ENCODE results near the gene PDE4B. TPM values are rescaled to one million over a fixed set of nuclear protein-coding genes. Genes with fewer than 3 reads are reported as not detected.

PDE4B gene
- total RNA-seq, 1 donor from 2014 or later: 29.0 TPM

DNA sequence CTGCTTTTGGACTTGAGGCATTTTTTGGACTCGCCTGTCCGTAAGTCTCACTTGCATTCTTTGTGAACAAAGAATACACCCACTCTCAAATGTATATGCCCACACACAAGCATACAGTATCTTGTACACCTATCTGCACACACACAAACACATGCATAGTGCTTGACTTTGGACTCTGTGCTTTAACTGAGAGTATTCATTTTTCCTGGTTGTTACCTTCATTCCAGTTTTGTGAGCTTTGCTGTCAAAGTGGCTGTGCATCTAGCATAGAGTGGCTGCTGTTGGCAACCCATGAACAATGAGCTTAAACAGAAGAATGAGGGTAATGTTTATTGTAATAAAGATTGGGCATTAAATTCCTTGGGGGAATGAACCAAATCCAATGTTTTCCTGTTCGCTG is 199.0 kb downstream of the PDE4B start:
- no peaks in the 10 kb centered on the region for H3K9me3 ChIP-seq
- no peak overlapping the region for H3K4me3 ChIP-seq
- DNase-seq (ENCODE audit: extremely low spot score in 2 of 2): no peak
- no peaks in the 10 kb centered on the region for H3K27me3 ChIP-seq
- H3K4me1 ChIP-seq: no peaks in the 10 kb centered on the region
- TF ChIP-seq POLR2A (IDR thresholded peaks at IDR 0.05) (no peak), POLR2AphosphoS5 (IDR thresholded peaks at IDR 0.05; ENCODE audit: insufficient read depth in 1 of 2, low read depth in 1 of 2) (no peak)
- TF ChIP-seq, protein P1, sequence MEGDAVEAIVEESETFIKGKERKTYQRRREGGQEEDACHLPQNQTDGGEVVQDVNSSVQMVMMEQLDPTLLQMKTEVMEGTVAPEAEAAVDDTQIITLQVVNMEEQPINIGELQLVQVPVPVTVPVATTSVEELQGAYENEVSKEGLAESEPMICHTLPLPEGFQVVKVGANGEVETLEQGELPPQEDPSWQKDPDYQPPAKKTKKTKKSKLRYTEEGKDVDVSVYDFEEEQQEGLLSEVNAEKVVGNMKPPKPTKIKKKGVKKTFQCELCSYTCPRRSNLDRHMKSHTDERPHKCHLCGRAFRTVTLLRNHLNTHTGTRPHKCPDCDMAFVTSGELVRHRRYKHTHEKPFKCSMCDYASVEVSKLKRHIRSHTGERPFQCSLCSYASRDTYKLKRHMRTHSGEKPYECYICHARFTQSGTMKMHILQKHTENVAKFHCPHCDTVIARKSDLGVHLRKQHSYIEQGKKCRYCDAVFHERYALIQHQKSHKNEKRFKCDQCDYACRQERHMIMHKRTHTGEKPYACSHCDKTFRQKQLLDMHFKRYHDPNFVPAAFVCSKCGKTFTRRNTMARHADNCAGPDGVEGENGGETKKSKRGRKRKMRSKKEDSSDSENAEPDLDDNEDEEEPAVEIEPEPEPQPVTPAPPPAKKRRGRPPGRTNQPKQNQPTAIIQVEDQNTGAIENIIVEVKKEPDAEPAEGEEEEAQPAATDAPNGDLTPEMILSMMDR (IDR thresholded peaks at IDR 0.05): no peak
- intact Hi-C loops (cut with DNase I): no loop called here
- H3K36me3 ChIP-seq: no peaks in the 10 kb centered on the region
- no peak overlapping the region for H3K27ac ChIP-seq

DNA sequence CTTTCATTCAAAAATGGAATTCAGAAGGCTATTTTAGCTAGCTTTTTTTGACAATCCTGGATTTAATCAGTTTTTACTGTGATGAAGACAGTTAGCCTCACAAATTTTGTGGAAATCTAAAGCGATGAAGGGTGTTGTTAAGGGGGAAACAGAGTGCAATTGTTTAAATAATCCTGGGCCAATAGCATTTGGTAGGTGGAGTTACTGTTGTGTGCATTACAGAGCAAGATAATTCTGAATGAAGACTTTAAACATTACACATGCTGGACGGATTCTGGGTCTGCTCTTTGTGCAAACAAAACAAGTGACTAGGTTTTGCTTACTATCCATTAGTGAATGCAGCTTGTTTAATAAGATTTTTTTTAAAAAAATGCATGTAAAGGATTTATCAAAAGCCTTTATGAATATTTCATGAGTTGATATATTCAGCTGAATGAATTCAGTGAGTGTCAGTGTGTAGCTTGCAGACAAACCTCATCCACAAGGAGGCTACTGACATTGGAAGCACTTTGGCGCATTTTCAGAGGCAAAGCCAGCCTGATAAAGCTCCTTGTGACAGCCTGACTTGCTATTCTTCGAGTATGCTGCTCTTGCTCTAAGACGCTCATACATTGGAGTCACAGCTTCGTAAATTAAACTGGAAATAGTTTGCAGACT is 199.6 kb downstream of the PDE4B start:
- intact Hi-C loops (cut with DNase I): no loop called here
- Histone ChIP-seq H3K4me3 (peak overlapping the region in 1 of 2 donors; percentile 21), H3K27ac (no peak overlapping the region), H3K9me3 (no peaks in the 10 kb centered on the region), H3K36me3 (no peaks in the 10 kb centered on the region), H3K27me3 (no peaks in the 10 kb centered on the region), H3K4me1 (no peaks in the 10 kb centered on the region)
- TF ChIP-seq POLR2A (IDR thresholded peaks at IDR 0.05): no peak
- no peak for DNase-seq (ENCODE audit: extremely low spot score in 2 of 2)

DNA sequence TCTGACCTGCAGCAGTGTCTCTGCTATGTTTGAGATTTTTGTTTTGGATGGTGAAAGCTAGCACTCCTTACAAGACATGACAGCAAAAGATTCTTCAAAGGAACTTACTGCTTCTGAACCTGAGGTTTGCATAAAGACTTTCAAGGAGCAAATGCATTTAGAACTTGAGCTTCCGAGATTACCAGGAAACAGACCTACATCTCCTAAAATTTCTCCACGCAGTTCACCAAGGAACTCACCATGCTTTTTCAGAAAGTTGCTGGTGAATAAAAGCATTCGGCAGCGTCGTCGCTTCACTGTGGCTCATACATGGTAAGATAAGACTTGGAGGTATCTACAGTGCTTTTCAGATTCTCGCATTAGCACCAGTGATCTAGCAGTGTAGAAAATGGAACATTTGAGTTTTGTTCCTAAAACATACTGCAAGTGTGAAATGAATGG is 200.2 kb downstream of the PDE4B start:
- H3K27ac ChIP-seq: no peak overlapping the region
- TF ChIP-seq POLR2A (IDR thresholded peaks at IDR 0.05): no peak
- TF ChIP-seq, protein P1 (IDR thresholded peaks at IDR 0.05): no peak
- TF ChIP-seq POLR2AphosphoS5 (IDR thresholded peaks at IDR 0.05; ENCODE audit: insufficient read depth in 1 of 2, low read depth in 1 of 2): no peak
- intact Hi-C loops (cut with DNase I): no loop called here
- H3K36me3 ChIP-seq: no peaks in the 10 kb centered on the region
- H3K4me1 ChIP-seq: no peaks in the 10 kb centered on the region
- no peak for DNase-seq (ENCODE audit: extremely low spot score in 2 of 2)
- H3K4me3 ChIP-seq: peak overlapping the region in 1 of 2 donors; percentile 21
- no peaks in the 10 kb centered on the region for H3K27me3 ChIP-seq
- no peaks in the 10 kb centered on the region for H3K9me3 ChIP-seq

DNA sequence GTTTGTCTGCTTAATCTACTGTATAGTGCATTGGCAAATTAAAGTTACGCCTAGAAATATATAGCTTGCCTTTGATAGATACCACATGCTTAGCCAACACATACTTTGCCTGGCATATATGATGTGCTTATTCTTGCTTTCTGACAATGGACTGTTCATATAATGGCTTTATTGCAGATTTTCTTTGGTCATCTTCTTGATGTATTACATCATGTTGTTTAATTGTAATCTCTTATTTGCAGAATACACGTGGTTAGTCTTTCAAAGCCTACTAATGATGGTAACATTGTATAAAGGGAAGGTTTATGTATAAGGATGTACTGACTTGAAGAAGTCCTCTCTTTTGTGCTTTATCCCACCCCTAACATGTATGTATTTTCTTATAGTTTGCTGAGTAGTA is 201.5 kb downstream of the PDE4B start:
- Histone ChIP-seq H3K27me3 (no peaks in the 10 kb centered on the region), H3K27ac (no peak overlapping the region), H3K4me1 (no peaks in the 10 kb centered on the region), H3K9me3 (no peaks in the 10 kb centered on the region), H3K36me3 (no peaks in the 10 kb centered on the region), H3K4me3 (no peak overlapping the region)
- TF ChIP-seq POLR2AphosphoS5 (IDR thresholded peaks at IDR 0.05; ENCODE audit: insufficient read depth in 1 of 2, low read depth in 1 of 2) (no peak), POLR2A (IDR thresholded peaks at IDR 0.05) (no peak)
- TF ChIP-seq, protein P1 (IDR thresholded peaks at IDR 0.05): no peak
- intact Hi-C loops (cut with DNase I): no loop called here
- no peak for DNase-seq (ENCODE audit: extremely low spot score in 2 of 2)

DNA sequence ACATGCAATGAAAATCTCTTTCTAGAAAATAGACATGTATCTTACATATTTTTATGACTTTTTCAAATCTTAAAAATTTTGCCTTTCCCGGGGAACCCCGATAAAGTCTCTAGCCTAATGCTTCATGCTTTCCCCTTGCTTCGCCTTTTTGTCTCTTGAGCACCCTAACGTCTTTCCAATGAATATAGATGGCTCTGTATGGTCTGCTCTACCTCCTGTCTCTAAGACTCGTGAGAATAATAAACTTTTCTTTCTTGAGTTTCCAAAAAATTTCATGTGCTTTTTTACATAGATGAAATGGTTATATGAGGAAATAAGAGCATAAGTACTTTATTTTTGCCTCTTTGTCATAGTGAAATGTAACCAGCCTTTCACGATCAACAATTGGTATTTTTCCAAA is 202.6 kb downstream of the PDE4B start:
- Histone ChIP-seq H3K4me3 (no peak overlapping the region), H3K4me1 (no peaks in the 10 kb centered on the region), H3K36me3 (no peaks in the 10 kb centered on the region), H3K9me3 (no peaks in the 10 kb centered on the region), H3K27me3 (no peaks in the 10 kb centered on the region), H3K27ac (no peak overlapping the region)
- intact Hi-C loops (cut with DNase I): no loop called here
- no peak for TF ChIP-seq POLR2AphosphoS5 (IDR thresholded peaks at IDR 0.05; ENCODE audit: insufficient read depth in 1 of 2, low read depth in 1 of 2)
- TF ChIP-seq, protein P1 (IDR thresholded peaks at IDR 0.05): no peak
- no peak for TF ChIP-seq POLR2A (IDR thresholded peaks at IDR 0.05)
- DNase-seq (ENCODE audit: extremely low spot score in 2 of 2): no peak

Measured in vagina (tissue), 2 donors.